KOPT-K1 (cell line): ENCODE measurements around the gene TRPM3.

ENCODE experiments used
- H3K27ac ChIP-seq: fragments of 200-600 bp; sonication (generic); 2 replicates; pipeline ENCODE4 v1.5.1; 2016; ENCODE audit warnings: antibody characterized with exemption, mild to moderate bottlenecking, low read depth, low read length; ENCODE audit not compliant: poor library complexity, severe bottlenecking
- H3K36me3 ChIP-seq: fragments of 200-600 bp; sonication (generic); 2 replicates; pipeline ENCODE4 v1.5.1; 2017; ENCODE audit warnings: antibody characterized with exemption, mild to moderate bottlenecking, low read length, moderate library complexity; ENCODE audit not compliant: insufficient read depth
- H3K9me3 ChIP-seq: fragments of 200-600 bp; sonication (generic); 2 replicates; pipeline ENCODE4 v1.5.1; 2017; ENCODE audit warnings: antibody characterized with exemption, low read length, mild to moderate bottlenecking; ENCODE audit not compliant: insufficient read depth, poor library complexity, severe bottlenecking

Gene TRPM3

DNA sequence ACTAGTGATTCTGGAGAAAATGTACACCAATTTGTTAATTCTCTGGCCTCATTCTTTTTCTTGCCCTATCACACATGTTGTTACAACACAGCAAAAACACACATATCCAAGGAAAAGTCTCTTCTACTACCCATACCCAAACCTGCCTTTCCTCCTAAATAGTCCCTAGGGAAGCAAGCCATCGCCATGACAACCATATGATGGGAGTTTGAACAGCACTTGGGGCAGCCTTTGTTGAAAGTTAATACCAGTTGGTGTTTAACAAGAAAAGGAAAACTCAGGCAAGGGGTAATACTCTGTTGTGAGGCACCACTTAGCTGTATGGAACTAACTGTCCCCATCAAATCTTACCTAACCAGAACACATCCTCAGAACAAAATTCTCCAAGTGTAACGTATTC, 1.7 kb downstream of the TRPM3 start:
- Histone ChIP-seq H3K27ac (no peak overlapping the region), H3K9me3 (no peaks in the 10 kb centered on the region), H3K36me3 (no peaks in the 10 kb centered on the region)

DNA sequence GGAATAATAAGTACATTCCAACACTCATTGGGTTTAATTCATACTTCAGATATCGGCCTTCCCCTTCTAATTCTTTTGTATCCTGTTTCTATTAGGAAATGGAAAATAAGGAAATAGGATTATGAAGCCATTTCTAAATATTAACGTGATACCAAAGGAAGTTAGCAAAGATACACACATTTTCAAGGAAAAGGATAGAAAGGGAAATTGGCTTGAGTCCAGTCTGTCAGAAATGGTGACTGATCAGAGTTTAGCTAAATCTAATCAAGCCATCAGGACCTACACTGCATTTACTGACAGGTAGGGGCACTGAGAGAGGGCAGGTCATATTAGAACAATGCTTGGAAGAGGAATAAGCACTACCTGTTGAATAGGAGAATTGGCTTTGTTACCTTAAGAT, 3.1 kb downstream of the TRPM3 start:
- Histone ChIP-seq H3K36me3 (no peaks in the 10 kb centered on the region), H3K9me3 (no peaks in the 10 kb centered on the region), H3K27ac (no peak overlapping the region)

DNA sequence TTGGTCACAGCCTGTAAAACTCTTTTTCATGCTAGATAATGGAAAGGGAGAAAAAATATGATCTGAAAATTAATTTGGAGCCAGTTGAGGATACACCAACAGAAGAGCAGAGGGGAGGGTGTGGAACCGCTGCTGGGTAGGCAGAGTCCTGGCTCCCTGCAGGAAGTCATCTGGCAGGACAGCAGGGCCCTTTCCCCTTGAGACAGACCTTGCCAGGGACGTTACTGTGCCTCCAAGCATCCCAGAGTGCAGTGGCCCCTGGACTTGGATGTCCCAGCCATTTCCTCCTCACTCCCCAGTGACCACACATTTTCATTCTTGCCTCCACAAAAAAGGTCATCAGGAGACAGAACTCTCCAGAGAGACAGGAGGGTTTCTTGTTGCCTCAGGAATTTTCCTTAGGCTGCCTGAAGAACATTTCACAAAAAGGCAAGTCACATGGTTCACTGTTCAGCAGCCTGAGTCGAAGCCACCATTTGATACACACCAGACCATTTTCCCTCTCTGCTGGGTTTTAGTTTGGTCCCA, 5.9 kb downstream of the TRPM3 start:
- Histone ChIP-seq H3K36me3 (no peaks in the 10 kb centered on the region), H3K27ac (no peak overlapping the region), H3K9me3 (no peaks in the 10 kb centered on the region)

DNA sequence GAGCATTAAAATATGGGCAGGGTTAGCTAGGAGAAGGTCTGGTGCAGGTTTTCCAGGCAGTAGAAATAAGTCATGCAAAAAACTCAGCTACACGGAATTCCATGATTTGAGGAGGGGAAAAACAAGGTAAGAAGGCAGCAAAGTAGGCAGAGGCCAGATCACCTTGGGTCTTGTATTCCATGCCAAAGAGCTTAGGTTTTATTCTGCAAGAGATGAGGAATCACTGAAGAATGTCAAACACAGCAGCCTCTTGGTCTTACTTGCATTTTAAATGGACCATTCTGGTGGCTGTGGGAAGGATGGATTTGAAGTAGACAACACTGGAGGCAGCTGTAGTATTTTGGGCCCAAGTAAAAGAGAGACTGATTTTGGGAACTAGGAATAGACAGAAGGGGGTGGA, 8.6 kb downstream of the TRPM3 start:
- Histone ChIP-seq H3K9me3 (no peaks in the 10 kb centered on the region), H3K27ac (no peak overlapping the region), H3K36me3 (no peaks in the 10 kb centered on the region)

DNA sequence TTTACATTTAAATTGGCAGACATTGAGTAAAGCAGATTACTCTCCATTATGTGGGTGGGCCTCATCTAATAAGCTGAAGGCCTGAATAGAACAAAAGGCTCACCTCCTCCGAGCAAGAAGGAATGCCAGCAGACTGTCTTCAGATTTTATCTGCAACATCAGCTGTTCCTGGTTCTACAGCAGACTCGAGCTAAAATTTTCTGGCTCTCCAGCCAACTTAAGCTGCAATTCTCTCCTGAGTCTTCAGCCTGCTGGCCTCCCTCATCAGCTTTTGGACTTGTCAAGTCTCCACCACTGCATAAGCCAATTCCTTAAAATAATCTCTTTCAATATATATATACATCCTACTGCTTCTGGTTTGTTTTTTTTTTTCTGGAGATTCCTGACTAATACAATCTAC, 12.5 kb downstream of the TRPM3 start:
- H3K9me3 ChIP-seq, result no peaks in the 10 kb centered on the region
- no peaks in the 10 kb centered on the region for H3K36me3 ChIP-seq
- no peak overlapping the region for H3K27ac ChIP-seq

DNA sequence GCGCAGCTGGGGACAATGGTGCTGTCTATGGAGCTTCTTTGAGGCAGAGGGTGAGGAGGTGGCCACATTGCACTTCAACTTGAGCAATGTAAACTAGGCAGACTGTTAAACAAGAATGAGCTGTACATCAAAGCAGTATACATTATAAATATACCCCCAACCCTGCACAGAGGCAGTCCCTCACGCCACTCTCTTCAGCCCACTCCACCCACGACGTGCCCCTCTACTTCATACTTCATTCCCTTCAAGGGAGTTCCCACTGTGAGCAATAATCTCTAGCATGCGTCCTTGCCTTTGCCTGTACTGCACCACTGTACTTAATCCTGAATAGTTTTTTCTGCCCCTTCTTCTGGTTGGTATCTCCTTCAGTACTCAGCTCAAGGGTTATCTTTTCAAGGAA, 14.4 kb downstream of the TRPM3 start:
- H3K9me3 ChIP-seq, result no peaks in the 10 kb centered on the region
- no peaks in the 10 kb centered on the region for H3K36me3 ChIP-seq

DNA sequence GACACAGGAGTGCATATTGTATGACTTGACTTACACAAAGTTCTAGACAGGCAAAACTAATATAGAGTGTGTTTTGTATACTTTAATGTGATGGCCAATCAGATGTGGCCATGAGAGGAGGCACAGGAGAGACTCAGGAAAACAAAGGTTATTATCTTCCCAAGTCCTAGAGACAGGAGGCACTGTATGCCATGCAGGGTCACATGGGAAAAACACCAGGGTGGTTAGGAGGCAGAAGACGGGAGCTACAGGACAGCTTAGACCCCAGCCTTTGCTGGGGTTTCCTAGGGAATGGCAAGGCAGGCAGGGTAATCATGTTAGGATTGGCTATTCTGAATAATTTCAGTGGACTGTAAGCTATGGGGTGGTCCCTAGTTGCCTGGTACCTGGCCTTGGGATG, 16.2 kb downstream of the TRPM3 start:
- no peaks in the 10 kb centered on the region for H3K36me3 ChIP-seq
- no peaks in the 10 kb centered on the region for H3K9me3 ChIP-seq
- no peak overlapping the region for H3K27ac ChIP-seq

More for the DNA sequence above, 14.4 kb downstream of the TRPM3 start:
- no peak overlapping the region for H3K27ac ChIP-seq

DNA sequence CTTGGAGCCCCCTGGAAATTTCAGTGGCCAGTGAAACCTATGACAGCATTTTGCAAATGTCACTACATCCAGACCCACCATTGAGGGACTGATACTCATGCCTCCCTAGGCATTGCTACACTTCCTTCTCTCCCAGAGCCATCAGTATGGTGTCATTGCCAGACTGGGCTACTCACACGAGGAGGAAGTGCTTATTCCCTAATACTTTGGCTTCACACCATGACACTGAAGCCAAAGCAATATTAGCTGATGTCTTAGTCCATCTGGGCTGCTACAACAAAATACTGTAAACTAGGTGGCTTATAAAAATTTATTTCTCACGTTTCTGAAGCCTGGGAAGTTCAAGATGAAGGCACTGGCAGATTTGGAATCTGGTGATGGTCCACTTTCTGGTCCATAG, 22.6 kb downstream of the TRPM3 start:
- no peaks in the 10 kb centered on the region for H3K36me3 ChIP-seq
- H3K9me3 ChIP-seq, result no peaks in the 10 kb centered on the region
- no peak overlapping the region for H3K27ac ChIP-seq

DNA sequence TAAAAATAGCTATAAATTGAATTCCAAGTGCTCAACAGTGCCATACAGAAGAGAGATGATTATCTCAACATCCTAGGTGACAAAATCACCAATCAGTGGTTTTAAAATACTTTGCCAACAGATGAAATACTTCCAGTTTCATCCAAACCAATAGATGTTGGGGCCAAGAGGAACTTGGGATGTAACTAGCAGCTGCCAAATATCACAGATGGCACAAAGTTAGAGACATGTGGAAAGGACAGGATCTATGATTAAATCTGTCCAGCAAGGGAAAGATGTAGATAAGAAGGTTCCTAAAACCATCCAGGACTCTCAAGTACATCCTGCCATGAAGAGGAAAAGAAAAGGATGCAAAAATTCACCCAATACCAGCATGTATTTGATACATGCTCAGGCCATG, 23.8 kb downstream of the TRPM3 start:
- Histone ChIP-seq H3K36me3 (no peaks in the 10 kb centered on the region), H3K27ac (no peak overlapping the region), H3K9me3 (no peaks in the 10 kb centered on the region)

DNA sequence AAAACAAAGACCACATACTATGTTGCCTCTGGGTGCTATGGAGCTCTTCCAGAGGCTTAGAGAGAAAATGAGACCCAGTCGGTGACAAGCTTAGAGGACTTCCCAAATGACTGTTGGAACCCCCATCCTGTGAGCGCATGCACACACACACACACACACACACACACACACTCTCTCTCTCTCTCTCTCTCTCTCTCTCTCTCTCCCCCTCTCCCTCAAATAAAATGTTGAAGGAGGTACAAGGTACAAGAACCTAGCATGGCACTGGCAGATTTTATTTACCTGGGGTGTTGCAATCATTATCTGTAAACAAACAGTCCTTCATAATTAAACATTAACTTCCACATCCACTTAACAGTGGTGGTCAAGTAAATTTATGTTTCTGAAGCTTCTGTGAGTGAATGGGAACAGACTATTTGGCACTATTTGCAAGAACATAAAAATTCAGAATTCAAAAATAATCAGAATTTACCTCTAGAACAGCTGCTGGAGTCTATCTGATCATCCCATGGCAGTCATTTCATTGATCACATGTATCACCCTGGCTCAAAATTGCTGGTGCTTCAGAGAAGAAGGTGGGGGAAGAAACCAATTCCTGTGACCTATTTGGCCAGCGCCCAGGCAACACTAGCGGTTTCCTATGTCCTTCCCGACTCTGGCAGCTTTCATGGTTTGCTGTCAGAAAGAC, 24.9 kb downstream of the TRPM3 start:
- Histone ChIP-seq H3K36me3 (no peaks in the 10 kb centered on the region), H3K27ac (no peak overlapping the region), H3K9me3 (no peaks in the 10 kb centered on the region)

DNA sequence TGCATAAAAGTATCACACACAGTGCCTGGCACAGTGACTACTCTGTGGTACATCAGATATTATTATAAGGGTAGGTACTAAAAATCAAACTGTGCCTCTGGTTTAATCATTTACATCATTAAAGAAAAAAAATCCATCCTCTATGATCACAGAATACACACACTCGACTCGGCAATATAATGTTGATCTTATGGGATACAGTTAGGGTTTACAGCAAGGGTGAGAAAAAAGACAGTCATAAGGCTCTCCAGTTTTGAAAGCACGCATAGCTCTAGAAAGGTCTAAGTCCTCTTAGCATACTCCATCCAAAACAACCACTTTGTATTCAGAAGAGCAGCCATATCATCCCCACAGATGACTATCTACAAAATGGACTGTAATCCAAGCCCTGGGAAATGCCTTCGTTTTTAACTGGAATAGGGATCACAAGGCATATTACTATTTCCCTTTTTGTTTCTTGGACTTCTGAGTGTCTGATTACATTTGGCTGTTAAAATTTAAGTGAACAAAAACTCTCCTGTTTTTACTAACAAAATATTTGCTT, 26.6 kb downstream of the TRPM3 start:
- Histone ChIP-seq H3K27ac (no peak overlapping the region), H3K9me3 (no peaks in the 10 kb centered on the region), H3K36me3 (no peaks in the 10 kb centered on the region)

DNA sequence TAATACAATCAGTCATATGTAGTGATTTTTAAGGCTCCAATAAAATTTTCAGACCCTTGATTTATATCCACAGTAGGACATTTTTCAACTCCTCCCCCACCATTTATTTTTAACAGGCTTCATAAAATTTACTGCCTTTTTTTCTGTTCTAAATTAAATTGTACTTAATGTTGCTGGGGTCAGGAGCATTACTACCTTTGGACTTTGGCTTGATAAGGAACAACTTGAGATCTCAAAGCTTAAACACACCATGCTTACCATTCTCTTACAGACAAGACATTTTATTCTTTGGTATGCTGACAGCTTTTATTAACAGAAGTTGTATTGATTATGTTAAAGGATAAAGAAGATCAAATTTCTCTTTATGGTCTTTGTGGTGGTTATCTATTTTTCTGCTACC, 30.5 kb downstream of the TRPM3 start:
- Histone ChIP-seq H3K36me3 (no peaks in the 10 kb centered on the region), H3K27ac (no peak overlapping the region), H3K9me3 (no peaks in the 10 kb centered on the region)

DNA sequence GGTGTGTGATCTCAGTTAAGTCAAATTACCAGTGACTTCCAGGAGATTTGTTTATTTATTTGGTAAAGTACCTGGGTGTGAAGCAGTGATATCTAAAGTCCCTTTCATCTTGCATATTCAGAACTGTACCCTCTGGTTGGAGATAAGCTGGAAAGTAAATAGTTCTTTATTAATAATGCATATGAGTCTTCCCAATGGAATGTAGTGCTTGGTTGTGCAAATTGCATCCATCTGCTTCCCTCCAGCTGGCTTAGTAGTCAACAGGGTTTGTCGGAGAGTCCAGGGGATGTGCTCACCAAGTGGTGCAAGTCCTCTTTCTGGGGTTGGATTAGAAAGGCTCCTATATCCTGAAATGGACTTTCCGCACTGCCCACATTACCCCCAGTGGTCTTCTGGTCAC, 42.0 kb downstream of the TRPM3 start:
- H3K36me3 ChIP-seq, result no peaks in the 10 kb centered on the region
- no peaks in the 10 kb centered on the region for H3K9me3 ChIP-seq
- no peak overlapping the region for H3K27ac ChIP-seq

DNA sequence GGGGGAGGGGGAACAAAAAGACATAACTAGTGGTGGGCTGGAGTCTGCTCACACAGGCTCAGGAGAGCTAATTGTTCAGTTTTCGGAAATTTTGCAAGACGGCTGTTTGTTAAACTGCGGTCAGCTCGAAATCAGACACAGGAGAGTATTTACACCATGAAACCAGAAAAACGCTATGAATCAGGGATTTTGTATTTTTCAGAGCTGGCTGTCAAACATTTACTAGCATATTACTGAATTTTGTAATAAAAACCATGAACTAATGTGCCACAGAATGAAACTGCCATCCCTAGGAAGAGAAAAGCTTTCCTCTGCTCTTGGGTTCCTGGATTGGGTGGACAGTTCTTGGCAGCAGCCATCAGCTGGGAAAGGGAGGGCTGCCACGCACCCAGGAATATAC, 45.3 kb downstream of the TRPM3 start:
- no peaks in the 10 kb centered on the region for H3K9me3 ChIP-seq
- no peaks in the 10 kb centered on the region for H3K36me3 ChIP-seq
- H3K27ac ChIP-seq, result no peak overlapping the region

DNA sequence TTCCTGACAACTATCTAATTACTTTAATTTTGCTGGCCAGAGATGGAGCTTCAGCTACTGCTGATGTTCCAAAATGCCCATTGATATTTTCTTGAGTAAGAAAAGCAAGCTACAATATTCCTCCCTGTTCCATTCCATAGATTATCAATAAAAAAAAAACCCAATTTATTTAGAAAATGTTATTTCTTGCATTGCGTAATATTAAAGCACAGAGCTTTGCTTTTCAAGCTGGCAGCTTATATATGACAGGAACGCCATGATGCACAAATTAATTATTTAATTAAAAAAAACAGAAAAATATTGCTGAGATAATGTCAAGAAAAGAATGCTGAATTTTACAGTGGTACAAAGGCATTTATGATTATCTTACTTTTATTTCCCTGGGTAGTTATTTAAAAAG, 47.9 kb downstream of the TRPM3 start:
- no peaks in the 10 kb centered on the region for H3K9me3 ChIP-seq
- H3K27ac ChIP-seq, result no peak overlapping the region
- H3K36me3 ChIP-seq, result no peaks in the 10 kb centered on the region

DNA sequence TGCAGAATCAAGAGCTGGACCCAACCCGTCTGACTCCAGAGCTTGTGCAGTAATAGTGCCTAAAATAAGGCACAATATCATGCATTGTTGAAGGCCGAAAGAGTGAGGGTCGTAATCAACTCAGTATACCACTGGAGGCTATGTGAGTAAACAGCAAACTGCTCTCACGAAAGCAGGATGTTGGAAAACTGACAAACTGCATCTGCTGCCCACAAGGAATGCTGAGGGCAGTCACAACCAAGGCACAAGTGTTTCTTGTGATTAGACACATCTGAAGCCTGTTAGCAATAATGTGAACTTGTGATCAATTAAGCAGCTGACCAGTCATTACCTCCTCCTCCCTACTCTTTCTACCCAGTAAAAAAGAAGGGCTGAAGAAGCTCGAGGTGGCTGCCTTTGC, 48.8 kb downstream of the TRPM3 start:
- H3K9me3 ChIP-seq, result no peaks in the 10 kb centered on the region
- no peak overlapping the region for H3K27ac ChIP-seq
- H3K36me3 ChIP-seq, result no peaks in the 10 kb centered on the region
